WERI-Rb-1 (cell line): ENCODE results near the gene EFCAB12.
"Not testable (repeated sequence)": the region's sequence is repeated elsewhere in the genome, so short reads cannot be mapped to it uniquely, and the experiment has no call there.

ENCODE experiments used
- DNase-seq: peaks from one replicate; pipeline ENCODE4 v3.0.0-alpha.2; 2020
- H3K27ac ChIP-seq: fragments of 250-450 bp; sonication (Bioruptor Pico); 2 replicates; pipeline ENCODE4 v1.5.1; 2020; ENCODE audit warnings: mild to moderate bottlenecking, moderate library complexity
- H3K27me3 ChIP-seq: fragments of 250-450 bp; sonication (Bioruptor Pico); 2 replicates; pipeline ENCODE4 v1.5.1; 2021; ENCODE audit warnings: mild to moderate bottlenecking, low read depth, moderate library complexity; ENCODE audit not compliant: insufficient read depth, severe bottlenecking
- H3K36me3 ChIP-seq: fragments of 250-450 bp; sonication (Bioruptor Pico); 2 replicates; pipeline ENCODE4 v1.5.1; 2020; ENCODE audit warnings: mild to moderate bottlenecking, moderate library complexity
- H3K4me3 ChIP-seq: 2 replicates; pipeline ENCODE4 v1.5.1; 2011; ENCODE audit warnings: low read depth, mild to moderate bottlenecking, control low read depth, low read length
- H3K9me3 ChIP-seq: fragments of 250-450 bp; sonication (Bioruptor Pico); 2 replicates; pipeline ENCODE4 v1.5.1; 2021; ENCODE audit warnings: mild to moderate bottlenecking, moderate library complexity; ENCODE audit not compliant: severe bottlenecking
- CTCF ChIP-seq: IDR thresholded peaks from 2 replicates; pipeline ENCODE4 v1.5.1; 2011; ENCODE audit warnings: low read depth, mild to moderate bottlenecking, control low read depth, inconsistent platforms, low read length

Gene EFCAB12

GRCh38 chr3:129399895-129400357, 28.5 kb downstream of the EFCAB12 start:
- H3K36me3 ChIP-seq = peaks cover 16% of the 10 kb centered on the region
- no peak for DNase-seq
- no peaks in the 10 kb centered on the region for H3K27me3 ChIP-seq
- H3K27ac ChIP-seq = peak overlapping the region; percentile 94
- TF ChIP-seq CTCF = no peak
- peak overlapping the region; percentile 90; the same call in 1 of the 2 replicates for H3K4me3 ChIP-seq
- peaks cover 3% of the 10 kb centered on the region for H3K9me3 ChIP-seq

GRCh38 chr3:129399145-129399894, 29.1 kb downstream of the EFCAB12 start:
- peak; percentile 69 for TF ChIP-seq CTCF
- Histone ChIP-seq H3K4me3 (peak overlapping the region; percentile 90), H3K27me3 (no peaks in the 10 kb centered on the region), H3K9me3 (peaks cover 3% of the 10 kb centered on the region), H3K36me3 (peaks cover 16% of the 10 kb centered on the region), H3K27ac (peak overlapping the region; percentile 94)
- peak; percentile 84 for DNase-seq

GRCh38 chr3:129398803-129399144, 29.7 kb downstream of the EFCAB12 start:
- Histone ChIP-seq H3K9me3 (peaks cover 3% of the 10 kb centered on the region), H3K27ac (peak overlapping the region; percentile 94), H3K4me3 (peak overlapping the region; percentile 90), H3K36me3 (peaks cover 16% of the 10 kb centered on the region), H3K27me3 (no peaks in the 10 kb centered on the region)
- peak; percentile 86 for DNase-seq
- TF ChIP-seq CTCF = no peak

- not testable (repeated sequence) for H3K27ac ChIP-seq, H3K4me3 ChIP-seq, H3K9me3 ChIP-seq, DNase-seq, H3K27me3 ChIP-seq
- H3K36me3 ChIP-seq = peaks cover 36% of the 10 kb centered on the region
Observed at GRCh38 chr3:129393760-129394564, 34.5 kb downstream of the EFCAB12 start.

GRCh38 chr3:129393271-129393670, 35.2 kb downstream of the EFCAB12 start:
- DNase-seq = no peak
- Histone ChIP-seq H3K4me3 (no peak overlapping the region), H3K9me3 (no peaks in the 10 kb centered on the region), H3K27me3 (no peaks in the 10 kb centered on the region), H3K27ac (no peak overlapping the region), H3K36me3 (peaks cover 38% of the 10 kb centered on the region)
- TF ChIP-seq CTCF = no peak

- not testable (repeated sequence) for H3K4me3 ChIP-seq, H3K27me3 ChIP-seq, DNase-seq, H3K27ac ChIP-seq, H3K9me3 ChIP-seq
- peaks cover 38% of the 10 kb centered on the region for H3K36me3 ChIP-seq
Observed at GRCh38 chr3:129392106-129392887, 36.1 kb downstream of the EFCAB12 start.

GRCh38 chr3:129391583-129391982, 36.9 kb downstream of the EFCAB12 start:
- H3K36me3 ChIP-seq = peaks cover 38% of the 10 kb centered on the region
- not testable (repeated sequence) for H3K27ac ChIP-seq

More at GRCh38 chr3:129391583-129391982, 36.9 kb downstream of the EFCAB12 start:
- H3K27me3 ChIP-seq, H3K4me3 ChIP-seq, DNase-seq, H3K9me3 ChIP-seq: not testable (repeated sequence)
